Keratinocyte (primary cell): ENCODE measurements around the gene FMNL2. TPM values are rescaled to one million over a fixed set of nuclear protein-coding genes. Genes with fewer than 3 reads are reported as not detected.

Experiments used
- DNase-seq: peaks from one replicate; pipeline ENCODE4 v3.0.0-alpha.2; 2011; ENCODE audit warnings: low read depth, missing footprints, low spot score
- FAIRE-seq: peaks from 2 replicates; lab custom pipeline; 2011; peaks lifted over from hg19 to GRCh38; lab: Jason Lieb, UNC
- H2AFZ ChIP-seq: 2 replicates; pipeline ENCODE4 v1.6.0; 2012; ENCODE audit warnings: low read length, control low read depth, inconsistent platforms; ENCODE audit not compliant: control insufficient read depth
- H3K27ac ChIP-seq: 2 replicates; pipeline ENCODE4 v1.5.1; 2011; ENCODE audit warnings: low read length; ENCODE audit not compliant: control insufficient read depth, insufficient read depth
- H3K27me3 ChIP-seq: 3 replicates; pipeline ENCODE4 v1.6.0; 2011; ENCODE audit warnings: low read length; ENCODE audit not compliant: control insufficient read depth, insufficient read depth; ENCODE audit errors: extremely low read depth
- H3K36me3 ChIP-seq, 2 experiments: 2 replicates in 1 of 2; 3 replicates in 1 of 2; pipeline ENCODE4 v1.5.1; 2011; ENCODE audit warnings: low read length in 2 of 2, mild to moderate bottlenecking in 1 of 2; ENCODE audit not compliant: control insufficient read depth in 2 of 2, insufficient read depth in 2 of 2; ENCODE audit errors: extremely low read depth in 1 of 2
- H3K4me1 ChIP-seq: 3 replicates; pipeline ENCODE4 v1.5.1; 2011; ENCODE audit warnings: low read length; ENCODE audit not compliant: control insufficient read depth, insufficient read depth; ENCODE audit errors: extremely low read depth
- H3K4me2 ChIP-seq: 3 replicates; pipeline ENCODE4 v1.6.0; 2011; ENCODE audit warnings: low read depth, low read length; ENCODE audit not compliant: control insufficient read depth, insufficient read depth; ENCODE audit errors: extremely low read depth
- H3K4me3 ChIP-seq, 3 experiments: fragments of 200-600 bp in 1 of 3; sonication (generic) in 1 of 3; 2 replicates in 2 of 3; 3 replicates in 1 of 3; pipeline ENCODE4 v1.5.1; 2011 to 2016; ENCODE audit warnings: low read length in 3 of 3, mild to moderate bottlenecking in 3 of 3, control low read depth in 2 of 3, inconsistent platforms in 1 of 3, low read depth in 1 of 3, mixed read lengths in 1 of 3, mixed run types in 1 of 3, moderate library complexity in 1 of 3; ENCODE audit not compliant: control insufficient read depth in 2 of 3, insufficient read depth in 2 of 3; ENCODE audit errors: extremely low read depth in 1 of 3
- H3K79me2 ChIP-seq: 2 replicates; pipeline ENCODE4 v1.6.0; 2012; ENCODE audit warnings: low read length; ENCODE audit not compliant: control insufficient read depth, insufficient read depth
- H3K9ac ChIP-seq: 3 replicates; pipeline ENCODE4 v1.6.0; 2011; ENCODE audit warnings: low read length; ENCODE audit not compliant: control insufficient read depth, insufficient read depth; ENCODE audit errors: extremely low read depth
- H3K9me1 ChIP-seq: 3 replicates; pipeline ENCODE4 v1.6.0; 2011; ENCODE audit warnings: low read length; ENCODE audit not compliant: control insufficient read depth, insufficient read depth; ENCODE audit errors: extremely low read depth
- H3K9me3 ChIP-seq: 2 replicates; pipeline ENCODE4 v1.5.1; 2012; ENCODE audit warnings: low read depth, low read length; ENCODE audit not compliant: control insufficient read depth
- H4K20me1 ChIP-seq: 3 replicates; pipeline ENCODE4 v1.6.0; 2011; ENCODE audit warnings: low read length; ENCODE audit not compliant: control insufficient read depth, insufficient read depth; ENCODE audit errors: extremely low read depth
- EZH2 ChIP-seq: IDR thresholded peaks from one replicate; pipeline ENCODE4 v1.6.1; 2012; ENCODE audit warnings: inconsistent platforms, mild to moderate bottlenecking, low read length, moderate library complexity
- dilution Hi-C: fragments of 300-500 bp; cut with MboI; formaldehyde crosslinking; loops from one replicate; pipeline ENCODE4 v1.7.0; 2020; ENCODE audit warnings: low sequenced_read_pairs; ENCODE audit not compliant: extremely low pct_ligation_motif_present
- polyA plus RNA-seq, 5 experiments: library from polyadenylated mRNA; depleted of rRNA in 3 of 5; stranded (reverse) in 3 of 5; stranded (forward) in 1 of 5; unstranded in 1 of 5; fragments of >200 nt; gene quantifications; 1 replicate in 1 of 5; 2 replicates in 3 of 5; 3 replicates in 1 of 5; pipeline versions ENCODE4 v1.2.1 to v1.2.3, GENCODE V29; 2011 to 2012; ENCODE audit warnings: missing spikeins in 2 of 5, low read depth in 1 of 5, low replicate concordance in 1 of 5
- TF ChIP-seq, protein P1 (sequence below), 3 experiments: IDR thresholded peaks in 1 of 3; conservative IDR thresholded peaks in 1 of 3; optimal IDR thresholded peaks in 1 of 3; 2 replicates in 2 of 3; 3 replicates in 1 of 3; pipeline versions ENCODE3 to v1.5.1; 2011; ENCODE audit warnings: low read length in 3 of 3, mild to moderate bottlenecking in 3 of 3, moderate library complexity in 2 of 3, control low read depth in 1 of 3, inconsistent platforms in 1 of 3; ENCODE audit not compliant: insufficient read depth in 2 of 3; ENCODE audit errors: extremely low read depth in 1 of 3

The FMNL2 gene
- polyA plus RNA-seq, 1 donor (not counting 4 experiments of a cell fraction or from before 2014, with no cell fraction given) = 62.7 TPM

DNA sequence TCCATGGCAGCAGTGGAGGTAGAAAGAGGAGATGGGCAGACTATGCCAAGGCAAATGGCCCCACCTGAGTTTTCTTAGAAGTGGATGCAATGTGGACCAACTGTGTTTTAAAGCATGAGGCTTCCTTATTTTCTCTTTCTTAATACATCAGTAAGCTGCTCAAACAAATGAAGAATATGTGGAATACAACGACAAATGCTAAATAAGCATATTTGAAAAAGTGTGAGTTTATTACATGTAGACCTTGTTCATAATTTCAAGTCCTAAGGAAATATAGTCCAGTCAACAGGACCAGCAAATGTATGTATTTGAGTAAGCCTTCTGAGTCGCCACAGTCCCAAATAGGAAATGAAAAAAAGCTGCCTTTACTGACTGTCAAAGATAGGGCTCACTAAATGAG, 204.4 kb downstream of the FMNL2 start:
- peaks cover 2 to 5% of the 10 kb centered on the region in 2 experiments for H3K36me3 ChIP-seq
- FAIRE-seq = no peak
- dilution Hi-C loops = no loop called here

DNA sequence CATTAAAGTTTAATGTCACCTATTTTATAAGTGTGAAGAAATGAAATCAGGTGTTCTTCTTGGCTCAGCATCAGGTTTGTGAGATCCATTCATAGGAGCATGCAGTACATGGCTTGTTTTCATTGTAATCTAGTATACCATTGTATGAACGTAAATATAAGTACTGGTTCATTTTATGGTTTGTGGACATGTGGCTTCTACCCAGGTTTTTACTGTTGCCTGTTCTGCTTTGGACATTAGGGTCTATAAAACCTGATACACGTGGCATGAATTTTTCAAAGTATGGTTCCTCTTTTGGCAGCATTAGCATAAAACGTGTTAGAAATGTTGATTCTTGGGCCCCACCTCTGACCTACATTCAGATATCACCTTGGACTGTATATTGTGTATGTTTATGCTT, 206.7 kb downstream of the FMNL2 start:
- no peaks in the 10 kb centered on the region for H3K9me3 ChIP-seq
- TF ChIP-seq, protein P1, sequence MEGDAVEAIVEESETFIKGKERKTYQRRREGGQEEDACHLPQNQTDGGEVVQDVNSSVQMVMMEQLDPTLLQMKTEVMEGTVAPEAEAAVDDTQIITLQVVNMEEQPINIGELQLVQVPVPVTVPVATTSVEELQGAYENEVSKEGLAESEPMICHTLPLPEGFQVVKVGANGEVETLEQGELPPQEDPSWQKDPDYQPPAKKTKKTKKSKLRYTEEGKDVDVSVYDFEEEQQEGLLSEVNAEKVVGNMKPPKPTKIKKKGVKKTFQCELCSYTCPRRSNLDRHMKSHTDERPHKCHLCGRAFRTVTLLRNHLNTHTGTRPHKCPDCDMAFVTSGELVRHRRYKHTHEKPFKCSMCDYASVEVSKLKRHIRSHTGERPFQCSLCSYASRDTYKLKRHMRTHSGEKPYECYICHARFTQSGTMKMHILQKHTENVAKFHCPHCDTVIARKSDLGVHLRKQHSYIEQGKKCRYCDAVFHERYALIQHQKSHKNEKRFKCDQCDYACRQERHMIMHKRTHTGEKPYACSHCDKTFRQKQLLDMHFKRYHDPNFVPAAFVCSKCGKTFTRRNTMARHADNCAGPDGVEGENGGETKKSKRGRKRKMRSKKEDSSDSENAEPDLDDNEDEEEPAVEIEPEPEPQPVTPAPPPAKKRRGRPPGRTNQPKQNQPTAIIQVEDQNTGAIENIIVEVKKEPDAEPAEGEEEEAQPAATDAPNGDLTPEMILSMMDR (optimal IDR thresholded peaks at IDR 0.05 in 1 of 3, IDR thresholded peaks at IDR 0.05 in 1 of 3, conservative IDR thresholded peaks at IDR 0.05 in 1 of 3; ENCODE audit: extremely low read depth in 1 of 3, insufficient read depth in 2 of 3, low read length in 3 of 3) = no peak
- TF ChIP-seq EZH2 = no peak
- DNase-seq = no peak
- no peak overlapping the region for H2AFZ ChIP-seq
- no peaks in the 10 kb centered on the region for H3K9me1 ChIP-seq
- no peaks in the 10 kb centered on the region for H3K27me3 ChIP-seq
- no peaks in the 10 kb centered on the region for H4K20me1 ChIP-seq
- dilution Hi-C loops = no loop called here
- H3K36me3 ChIP-seq = peaks cover 12% of the 10 kb centered on the region in 2 experiments
- peaks cover 30% of the 10 kb centered on the region for H3K79me2 ChIP-seq
- no peak overlapping the region for H3K4me2 ChIP-seq
- no peak overlapping the region for H3K4me3 ChIP-seq
- no peak overlapping the region for H3K9ac ChIP-seq
- peaks cover 35% of the 10 kb centered on the region for H3K4me1 ChIP-seq
- FAIRE-seq = no peak
- H3K27ac ChIP-seq = peak overlapping the region; percentile 79

More for the DNA sequence above, 204.4 kb downstream of the FMNL2 start:
- peaks cover 27% of the 10 kb centered on the region for H3K4me1 ChIP-seq
- H3K4me3 ChIP-seq = no peak overlapping the region
- no peaks in the 10 kb centered on the region for H3K9me3 ChIP-seq
- H2AFZ ChIP-seq = no peak overlapping the region
- H3K27ac ChIP-seq = no peak overlapping the region
- H3K9me1 ChIP-seq = no peaks in the 10 kb centered on the region
- peaks cover 47% of the 10 kb centered on the region for H3K79me2 ChIP-seq
- H3K4me2 ChIP-seq = no peak overlapping the region
- no peak for TF ChIP-seq EZH2
- TF ChIP-seq, protein P1 (optimal IDR thresholded peaks at IDR 0.05 in 1 of 3, IDR thresholded peaks at IDR 0.05 in 1 of 3, conservative IDR thresholded peaks at IDR 0.05 in 1 of 3; ENCODE audit: extremely low read depth in 1 of 3, insufficient read depth in 2 of 3, low read length in 3 of 3) = no peak
- no peaks in the 10 kb centered on the region for H3K27me3 ChIP-seq
- no peak overlapping the region for H3K9ac ChIP-seq
- peaks cover 3% of the 10 kb centered on the region for H4K20me1 ChIP-seq
- no peak for DNase-seq
